Upper lobe of left lung (tissue), 6 donors: ENCODE data around the gene YARS2. TPM values are rescaled to one million over a fixed set of nuclear protein-coding genes. Genes with fewer than 3 reads are reported as not detected.

Source experiments
- ATAC-seq, 2 donors: fragments of 200-7000 bp; cut with Tn5 transposase; one replicate each; pipeline ENCODE4 v1.9.1; 2022; ENCODE audit warnings: mild to moderate bottlenecking in 2 of 2, moderate library complexity in 2 of 2; ENCODE audit not compliant: low FRiP score in 2 of 2
- DNase-seq, 2 donors: peaks; one replicate each; pipeline ENCODE4 v3.0.0-alpha.2; 2019 to 2020
- H3K27ac ChIP-seq, 4 donors: fragments of 200-600 bp; sonication (generic); one replicate each; pipeline ENCODE4 v1.5.1; 2016 to 2019
- H3K27me3 ChIP-seq, 4 donors: fragments of 200-600 bp; sonication (generic); one replicate each; pipeline ENCODE4 v1.5.1; 2017 to 2019
- H3K36me3 ChIP-seq, 4 donors: fragments of 200-600 bp; sonication (generic); one replicate each; pipeline ENCODE4 v1.5.1; 2016 to 2019
- H3K4me1 ChIP-seq, 4 donors: fragments of 200-600 bp; sonication (generic); one replicate each; pipeline ENCODE4 v1.5.1; 2018 to 2019
- H3K4me3 ChIP-seq, 4 donors: fragments of 200-600 bp; sonication (generic); one replicate each; pipeline ENCODE4 v1.5.1; 2017 to 2019; ENCODE audit warnings: mild to moderate bottlenecking in 2 of 4, moderate library complexity in 1 of 4
- H3K9me3 ChIP-seq, 4 donors: fragments of 200-600 bp; sonication (generic); one replicate each; pipeline ENCODE4 v1.5.1; 2018 to 2019
- CTCF ChIP-seq, 6 experiments: fragments of 450-650 bp in 4 of 6; fragments of 200-600 bp in 2 of 6; sonication (generic) in 2 of 6; IDR thresholded peaks; one replicate each; pipeline ENCODE4 v1.5.1; 2016 to 2019; ENCODE audit warnings: antibody characterized with exemption in 6 of 6
- EP300 ChIP-seq, 4 donors: sonication (generic); formaldehyde crosslinking; IDR thresholded peaks; one replicate each; pipeline ENCODE4 v1.5.1; 2017; ENCODE audit warnings: antibody characterized with exemption in 4 of 4, control low read depth in 2 of 4
- POLR2A ChIP-seq, 4 donors: fragments of 450-650 bp; IDR thresholded peaks; one replicate each; pipeline ENCODE4 v1.5.1; 2016 to 2017; ENCODE audit warnings: antibody characterized with exemption in 4 of 4, mild to moderate bottlenecking in 2 of 4
- POLR2AphosphoS5 ChIP-seq, 2 donors: sonication (generic); formaldehyde crosslinking; IDR thresholded peaks; one replicate each; pipeline ENCODE4 v1.5.1; 2017; ENCODE audit warnings: antibody characterized with exemption in 2 of 2
- WGBS, 2 donors: methylation state at CpG; one replicate each; pipeline ENCODE4 v1.1.5; 2017 to 2018; 5-methylcytosine and 5-hydroxymethylcytosine counted together
- total RNA-seq, 6 donors: library from RNA; depleted of rRNA in 4 of 6; stranded (reverse); fragments of >200 nt in 4 of 6; gene quantifications; one replicate each; pipeline versions ENCODE4 v1.1.0 to v1.2.1, GENCODE V29; 2016 to 2021
- donor health status: DM: no; HTN: no; CAD: no; lungs with moderate emphysema.
- donor health status: DM: no; HTN: yes; CAD: no; lungs with severe emphysema.

The YARS2 gene
- total RNA-seq, 6 donors from 2014 or later, result 11.4 to 19.5 (median 14.9) TPM

- H3K27me3 ChIP-seq, result no peaks in the 10 kb centered on the region
- no peak overlapping the region for H3K27ac ChIP-seq
- H3K4me3 ChIP-seq, result no peak overlapping the region
- no peaks in the 10 kb centered on the region for H3K9me3 ChIP-seq
- TF ChIP-seq EP300 (IDR thresholded peaks at IDR 0.05) (no peak), POLR2AphosphoS5 (IDR thresholded peaks at IDR 0.05) (no peak), CTCF (IDR thresholded peaks at IDR 0.05) (no peak), POLR2A (IDR thresholded peaks at IDR 0.05) (no peak)
- DNase-seq (no peak), ATAC-seq (no peak)
- 75 to 85% methylated on average over 4 of the region's 4 CpGs for WGBS, 2 donors
- no peaks in the 10 kb centered on the region for H3K4me1 ChIP-seq
- peaks cover 3 to 54% (median 15%) of the 10 kb centered on the region in 4 donors for H3K36me3 ChIP-seq
Observed at GRCh38 chr12:32714772-32715171, 40.9 kb downstream of the YARS2 start.

- 87 to 98% methylated on average over 2 of the region's 2 CpGs for WGBS, 2 donors
- no peak for ATAC-seq
- Histone ChIP-seq H3K4me1 (no peaks in the 10 kb centered on the region), H3K36me3 (peaks cover 0 to 40% (median 12%) of the 10 kb centered on the region in 4 donors), H3K4me3 (no peak overlapping the region), H3K27ac (no peak overlapping the region), H3K27me3 (no peaks in the 10 kb centered on the region), H3K9me3 (no peaks in the 10 kb centered on the region)
- TF ChIP-seq POLR2AphosphoS5 (IDR thresholded peaks at IDR 0.05), result no peak
- no peak for DNase-seq
Observed at GRCh38 chr12:32708926-32709325, 46.8 kb downstream of the YARS2 start.

GRCh38 chr12:32706335-32707024 lies 49.2 kb downstream of the YARS2 start:
- peaks cover 0 to 30% (median 6%) of the 10 kb centered on the region in 4 donors for H3K36me3 ChIP-seq
- H3K27ac ChIP-seq, result no peak overlapping the region
- 85 to 91% methylated on average over 2 of the region's 2 CpGs for WGBS, 2 donors
- TF ChIP-seq EP300 (IDR thresholded peaks at IDR 0.05) (no peak), CTCF (IDR thresholded peaks at IDR 0.05) (no peak)
- H3K4me3 ChIP-seq, result no peak overlapping the region
- no peaks in the 10 kb centered on the region for H3K4me1 ChIP-seq
- no peak for ATAC-seq
- H3K27me3 ChIP-seq, result no peaks in the 10 kb centered on the region
- DNase-seq, result no peak
- H3K9me3 ChIP-seq, result no peaks in the 10 kb centered on the region

GRCh38 chr12:32705783-32706182 lies 49.9 kb downstream of the YARS2 start:
- Histone ChIP-seq H3K4me1 (no peaks in the 10 kb centered on the region), H3K27me3 (no peaks in the 10 kb centered on the region), H3K36me3 (peaks cover 0 to 26% (median under 1%) of the 10 kb centered on the region in 4 donors), H3K9me3 (no peaks in the 10 kb centered on the region), H3K4me3 (no peak overlapping the region), H3K27ac (no peak overlapping the region)
- DNase-seq (no peak), ATAC-seq (no peak)
- no peak for TF ChIP-seq POLR2A (IDR thresholded peaks at IDR 0.05)
- TF ChIP-seq POLR2AphosphoS5 (IDR thresholded peaks at IDR 0.05), result no peak
- no peak for TF ChIP-seq CTCF (IDR thresholded peaks at IDR 0.05)
- TF ChIP-seq EP300 (IDR thresholded peaks at IDR 0.05), result no peak

GRCh38 chr12:32702946-32703345 lies 52.8 kb downstream of the YARS2 start:
- Histone ChIP-seq H3K27ac (no peak overlapping the region), H3K27me3 (no peaks in the 10 kb centered on the region), H3K9me3 (no peaks in the 10 kb centered on the region), H3K4me3 (no peak overlapping the region), H3K36me3 (peaks cover 0 to 20% (median 0%) of the 10 kb centered on the region in 4 donors), H3K4me1 (peaks cover 0 to 3% (median 0%) of the 10 kb centered on the region in 4 donors)
- DNase-seq, result no peak
- no peak for TF ChIP-seq POLR2AphosphoS5 (IDR thresholded peaks at IDR 0.05)
- no peak for TF ChIP-seq EP300 (IDR thresholded peaks at IDR 0.05)
- TF ChIP-seq POLR2A (IDR thresholded peaks at IDR 0.05), result no peak
- TF ChIP-seq CTCF (IDR thresholded peaks at IDR 0.05), result no peak
- WGBS, 2 donors, result 63 to 69% methylated on average over 1 of the region's 1 CpG
- no peak for ATAC-seq
